OCI-LY1 (cell line): ENCODE measurements around the gene TEX14.

Source experiments
- H2AFZ ChIP-seq: fragments of 200-600 bp; sonication (generic), shearing (Covaris generic); 2 replicates; pipeline ENCODE4 v1.6.0; 2014; ENCODE audit warnings: antibody characterized with exemption, mild to moderate bottlenecking, low read length
- H3F3A ChIP-seq: fragments of 200-600 bp; sonication (generic), shearing (Covaris generic); 2 replicates; pipeline ENCODE4 v1.6.0; 2014; ENCODE audit warnings: mild to moderate bottlenecking, antibody characterized with exemption, low read length, moderate library complexity; ENCODE audit not compliant: insufficient read depth
- H3K27ac ChIP-seq: fragments of 200-600 bp; sonication (generic); 2 replicates; pipeline ENCODE4 v1.5.1; 2014; ENCODE audit warnings: low read length, mixed run types, mild to moderate bottlenecking, low read depth; ENCODE audit not compliant: poor library complexity, severe bottlenecking
- H3K27me3 ChIP-seq: fragments of 200-600 bp; sonication (generic); 2 replicates; pipeline ENCODE4 v1.6.0; 2014; ENCODE audit warnings: antibody characterized with exemption, mild to moderate bottlenecking, low read length, moderate library complexity; ENCODE audit not compliant: insufficient read depth
- H3K36me3 ChIP-seq: fragments of 200-600 bp; sonication (generic); 2 replicates; pipeline ENCODE4 v1.6.1; 2014; ENCODE audit warnings: mild to moderate bottlenecking, antibody characterized with exemption, low read length, moderate library complexity, mixed read lengths; ENCODE audit not compliant: insufficient read depth
- H3K4me1 ChIP-seq: fragments of 200-600 bp; sonication (generic); 2 replicates; pipeline ENCODE4 v1.5.1; 2014; ENCODE audit warnings: mild to moderate bottlenecking, low read length, moderate library complexity; ENCODE audit not compliant: insufficient read depth, severe bottlenecking
- H3K4me2 ChIP-seq: fragments of 200-600 bp; sonication (generic), shearing (Covaris generic); 2 replicates; pipeline ENCODE4 v1.6.1; 2014; ENCODE audit warnings: low read length
- H3K4me3 ChIP-seq: fragments of 200-600 bp; sonication (generic); 2 replicates; pipeline ENCODE4 v1.5.1; 2014; ENCODE audit warnings: low read length, low read depth, mild to moderate bottlenecking, mixed read lengths; ENCODE audit not compliant: poor library complexity, severe bottlenecking
- H3K79me2 ChIP-seq: fragments of 200-600 bp; shearing (Covaris generic); 2 replicates; pipeline ENCODE4 v1.6.1; 2016; ENCODE audit warnings: mixed run types, low read length, mixed read lengths; ENCODE audit not compliant: insufficient read depth
- H3K9ac ChIP-seq: fragments of 200-600 bp; sonication (generic), shearing (Covaris generic); 2 replicates; pipeline ENCODE4 v1.6.1; 2014; ENCODE audit warnings: mild to moderate bottlenecking, low read length, mixed read lengths
- H3K9me2 ChIP-seq: fragments of 200-600 bp; sonication (generic), shearing (Covaris generic); 2 replicates; pipeline ENCODE4 v1.6.1; 2014; ENCODE audit warnings: low read depth, mild to moderate bottlenecking, low read length, mixed read lengths
- H3K9me3 ChIP-seq: fragments of 200-600 bp; shearing (Covaris generic); 2 replicates; pipeline ENCODE4 v1.6.1; 2014; ENCODE audit warnings: low read length, mixed read lengths
- H4K20me1 ChIP-seq: fragments of 200-600 bp; sonication (generic), shearing (Covaris generic); 2 replicates; pipeline ENCODE4 v1.6.0; 2016; ENCODE audit warnings: mild to moderate bottlenecking, low read length; ENCODE audit not compliant: insufficient read depth
- EZH2 ChIP-seq: fragments of 200-600 bp; sonication (generic), shearing (Covaris generic); IDR thresholded peaks from 2 replicates; pipeline ENCODE4 v1.8.0; 2017; ENCODE audit warnings: borderline replicate concordance, mixed run types, mild to moderate bottlenecking, antibody characterized with exemption, low read length, moderate library complexity, mixed read lengths
- TF ChIP-seq, protein P1 (sequence below): fragments of 200-600 bp; sonication (generic), shearing (Covaris generic); IDR thresholded peaks from 2 replicates; pipeline ENCODE4 v1.5.1; 2017; ENCODE audit warnings: mild to moderate bottlenecking, antibody characterized with exemption, low read length, moderate library complexity, mixed read lengths

TEX14 gene

DNA sequence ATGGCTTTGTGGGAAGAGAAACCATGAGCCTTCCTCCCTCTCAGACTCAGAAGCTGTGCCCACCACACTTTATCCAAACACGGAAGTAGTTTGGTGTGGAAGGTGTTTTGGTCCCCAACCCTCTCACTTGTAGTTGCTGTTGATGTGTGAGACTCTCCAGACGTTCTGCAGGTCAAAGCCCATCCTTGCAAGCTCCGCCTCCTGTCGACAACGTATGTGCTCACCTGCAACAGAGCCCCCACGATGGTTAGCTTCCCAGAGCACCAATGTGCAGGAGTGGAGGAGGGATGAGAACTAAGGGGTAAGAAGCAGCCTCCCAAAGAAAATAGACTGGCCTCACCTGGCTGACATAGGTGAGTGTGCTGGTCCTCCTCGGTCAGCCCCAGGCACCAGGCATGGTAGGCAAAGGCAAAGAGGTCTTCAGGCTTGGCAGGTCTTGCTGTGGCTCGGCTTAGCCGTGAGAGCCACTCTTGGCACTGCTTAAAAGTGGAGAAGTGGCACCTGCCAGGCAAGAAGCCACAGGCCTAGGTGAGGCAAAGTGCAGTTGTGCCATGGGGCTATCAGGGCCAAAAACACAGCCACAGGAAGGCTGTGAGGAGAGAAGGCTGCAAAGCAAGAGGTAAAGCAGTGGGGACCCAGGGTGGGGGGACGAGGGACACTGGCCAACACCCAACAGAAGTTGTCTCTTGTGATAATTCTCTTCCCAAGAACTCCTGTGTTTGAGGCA is 183.3 kb downstream of the TEX14 start:
- no peaks in the 10 kb centered on the region for H3K9me3 ChIP-seq
- no peak overlapping the region for H3K4me2 ChIP-seq
- H3K27me3 ChIP-seq, result no peaks in the 10 kb centered on the region
- no peaks in the 10 kb centered on the region for H3K9me2 ChIP-seq
- no peak overlapping the region for H2AFZ ChIP-seq
- H3F3A ChIP-seq, result no peaks in the 10 kb centered on the region
- H3K4me3 ChIP-seq, result no peak overlapping the region
- no peak overlapping the region for H3K27ac ChIP-seq
- H3K79me2 ChIP-seq, result no peaks in the 10 kb centered on the region
- H4K20me1 ChIP-seq, result no peaks in the 10 kb centered on the region
- peaks cover 87% of the 10 kb centered on the region for H3K36me3 ChIP-seq
- TF ChIP-seq, protein P1, sequence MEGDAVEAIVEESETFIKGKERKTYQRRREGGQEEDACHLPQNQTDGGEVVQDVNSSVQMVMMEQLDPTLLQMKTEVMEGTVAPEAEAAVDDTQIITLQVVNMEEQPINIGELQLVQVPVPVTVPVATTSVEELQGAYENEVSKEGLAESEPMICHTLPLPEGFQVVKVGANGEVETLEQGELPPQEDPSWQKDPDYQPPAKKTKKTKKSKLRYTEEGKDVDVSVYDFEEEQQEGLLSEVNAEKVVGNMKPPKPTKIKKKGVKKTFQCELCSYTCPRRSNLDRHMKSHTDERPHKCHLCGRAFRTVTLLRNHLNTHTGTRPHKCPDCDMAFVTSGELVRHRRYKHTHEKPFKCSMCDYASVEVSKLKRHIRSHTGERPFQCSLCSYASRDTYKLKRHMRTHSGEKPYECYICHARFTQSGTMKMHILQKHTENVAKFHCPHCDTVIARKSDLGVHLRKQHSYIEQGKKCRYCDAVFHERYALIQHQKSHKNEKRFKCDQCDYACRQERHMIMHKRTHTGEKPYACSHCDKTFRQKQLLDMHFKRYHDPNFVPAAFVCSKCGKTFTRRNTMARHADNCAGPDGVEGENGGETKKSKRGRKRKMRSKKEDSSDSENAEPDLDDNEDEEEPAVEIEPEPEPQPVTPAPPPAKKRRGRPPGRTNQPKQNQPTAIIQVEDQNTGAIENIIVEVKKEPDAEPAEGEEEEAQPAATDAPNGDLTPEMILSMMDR, result no peak
- no peak for TF ChIP-seq EZH2
- H3K4me1 ChIP-seq, result peaks cover 20% of the 10 kb centered on the region
- H3K9ac ChIP-seq, result no peak overlapping the region

DNA sequence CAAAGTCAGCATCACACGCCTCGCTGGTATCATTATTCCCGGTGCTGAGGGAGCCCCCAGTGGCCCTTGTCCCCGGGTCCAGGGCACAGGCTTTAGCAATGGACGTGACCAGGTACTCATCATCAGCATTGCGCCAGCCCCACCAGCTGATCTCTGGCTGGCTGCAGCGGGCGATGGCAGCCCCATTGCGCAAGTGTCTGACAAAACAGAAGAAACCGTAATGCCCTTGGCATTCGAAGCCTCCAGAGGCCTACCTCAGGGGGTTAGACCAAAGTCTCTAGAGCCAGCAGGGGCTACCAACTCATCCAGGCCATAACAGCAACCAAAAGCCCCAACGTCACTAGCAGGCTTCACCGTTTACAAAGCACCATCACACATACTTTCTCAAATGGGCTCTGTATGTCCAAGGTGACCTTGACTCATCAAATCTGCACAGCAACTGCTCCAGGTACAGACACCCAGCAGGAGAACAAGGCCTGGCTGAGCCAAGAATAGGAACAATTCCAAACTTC is 184.7 kb downstream of the TEX14 start:
- H3K27ac ChIP-seq, result no peak overlapping the region
- no peaks in the 10 kb centered on the region for H3K27me3 ChIP-seq
- H3K79me2 ChIP-seq, result no peaks in the 10 kb centered on the region
- H3K9ac ChIP-seq, result no peak overlapping the region
- peaks cover 92% of the 10 kb centered on the region for H3K36me3 ChIP-seq
- no peaks in the 10 kb centered on the region for H3K9me3 ChIP-seq
- H3K4me1 ChIP-seq, result peaks cover 14% of the 10 kb centered on the region
- H3K4me2 ChIP-seq, result no peak overlapping the region
- H3K9me2 ChIP-seq, result no peaks in the 10 kb centered on the region
- no peak overlapping the region for H2AFZ ChIP-seq
- no peaks in the 10 kb centered on the region for H3F3A ChIP-seq
- TF ChIP-seq EZH2, result no peak
- TF ChIP-seq, protein P1, result no peak
- no peak overlapping the region for H3K4me3 ChIP-seq
- H4K20me1 ChIP-seq, result no peaks in the 10 kb centered on the region
